T follicular helper cell (primary cell): Measurements from ENCODE around the gene HSBP1.

Experiments used
- DNase-seq: peaks from one replicate; pipeline ENCODE4 v3.0.0-alpha.2; 2020; ENCODE audit warnings: low read depth

Gene HSBP1

GRCh38 chr16:83803811-83804210 is 4.0 kb upstream of the HSBP1 start:
- no peak for DNase-seq

GRCh38 chr16:83804366-83804765 is 3.4 kb upstream of the HSBP1 start:
- DNase-seq = no peak

GRCh38 chr16:83806036-83806435 is 1.7 kb upstream of the HSBP1 start:
- no peak for DNase-seq

GRCh38 chr16:83806731-83807130 is 1.0 kb upstream of the HSBP1 start:
- no peak for DNase-seq

- no peak for DNase-seq
Measured at GRCh38 chr16:83807327-83807709, 460 bp upstream of the HSBP1 start.

GRCh38 chr16:83808573-83809014 is 816 bp downstream of the HSBP1 start:
- no peak for DNase-seq

- DNase-seq = no peak
Measured at GRCh38 chr16:83809092-83809491, 1.3 kb downstream of the HSBP1 start.

GRCh38 chr16:83810901-83811300 is 3.1 kb downstream of the HSBP1 start:
- no peak for DNase-seq

- DNase-seq = no peak
Measured at GRCh38 chr16:83813823-83814658, 6.3 kb downstream of the HSBP1 start.

GRCh38 chr16:83814659-83814985 is 6.8 kb downstream of the HSBP1 start:
- DNase-seq = no peak

- no peak for DNase-seq
Measured at GRCh38 chr16:83817022-83817421, 9.2 kb downstream of the HSBP1 start.

- no peak for DNase-seq
Measured at GRCh38 chr16:83818276-83818675, 10.5 kb downstream of the HSBP1 start.

GRCh38 chr16:83819361-83819760 is 11.6 kb downstream of the HSBP1 start:
- DNase-seq = no peak

- peak; percentile 59 for DNase-seq
Measured at GRCh38 chr16:83826146-83826913, 18.6 kb downstream of the HSBP1 start.

GRCh38 chr16:83830091-83830768 is 22.5 kb downstream of the HSBP1 start:
- no peak for DNase-seq

- no peak for DNase-seq
Measured at GRCh38 chr16:83830769-83831455, 23.1 kb downstream of the HSBP1 start.

- DNase-seq = no peak
Measured at GRCh38 chr16:83831456-83831987, 23.7 kb downstream of the HSBP1 start.

GRCh38 chr16:83833921-83834320 is 26.1 kb downstream of the HSBP1 start:
- no peak for DNase-seq

- no peak for DNase-seq
Measured at GRCh38 chr16:83835586-83836566, 28.1 kb downstream of the HSBP1 start.

- no peak for DNase-seq
Measured at GRCh38 chr16:83837566-83837965, 29.8 kb downstream of the HSBP1 start.

- DNase-seq = no peak
Measured at GRCh38 chr16:83838151-83838550, 30.4 kb downstream of the HSBP1 start.
